IMR-90 (cell line): Measurements from ENCODE around the gene ATP9B. TPM values are rescaled to one million over a fixed set of nuclear protein-coding genes. Genes with fewer than 3 reads are reported as not detected.

Source experiments
- ATAC-seq: fragments of 200-7000 bp; cut with Tn5 transposase; 2 replicates; pipeline ENCODE4 v1.9.1; 2020; ENCODE audit warnings: low read depth, mild to moderate bottlenecking, moderate library complexity
- BruUV-seq: library from RNA; stranded (reverse); fragments of 400-500 nt; replicated peaks from 2 replicates; lab custom pipeline; 2021; lab: Mats Ljungman, UMichigan
- CTCF ChIA-PET: fragments of 300-600 bp; formaldehyde crosslinking; extraction: SDS; loops from one replicate; lab custom pipeline; 2021; ENCODE audit warnings: antibody characterized with exemption; lab: Yijun Ruan, JAX
- POLR2A ChIA-PET: fragments of 300-600 bp; sonication (Branson Sonifier 250); formaldehyde crosslinking; loops from one replicate; lab custom pipeline; 2022; ENCODE audit warnings: antibody characterized with exemption; ENCODE audit not compliant: unreplicated experiment; lab: Charles Lee
- DNase-seq: peaks from one replicate; pipeline ENCODE4 v3.0.0; 2013
- H2AFZ ChIP-seq: replicated peaks from 2 replicates; pipeline ENCODE3; 2013; ENCODE audit warnings: low read length, mild to moderate bottlenecking; ENCODE audit not compliant: poor library complexity
- H2AK5ac ChIP-seq: 2 replicates; pipeline ENCODE4 v1.6.1; 2013; ENCODE audit warnings: low read depth, low read length, inconsistent platforms
- H2AK9ac ChIP-seq: replicated peaks from 2 replicates; pipeline ENCODE3; 2013; ENCODE audit warnings: mild to moderate bottlenecking, low read depth, low read length, moderate library complexity; ENCODE audit not compliant: poor library complexity
- H2BK120ac ChIP-seq: 2 replicates; pipeline ENCODE4 v1.6.1; 2013; ENCODE audit warnings: low read depth, low read length, inconsistent platforms
- H2BK15ac ChIP-seq: 3 replicates; pipeline ENCODE4 v1.6.1; 2013; ENCODE audit warnings: low read depth, low read length, inconsistent platforms
- H2BK20ac ChIP-seq: 2 replicates; pipeline ENCODE4 v1.6.1; 2013; ENCODE audit warnings: low read depth, mild to moderate bottlenecking, inconsistent platforms, low read length, moderate library complexity
- H2BK5ac ChIP-seq: 2 replicates; pipeline ENCODE4 v1.6.1; 2013; ENCODE audit warnings: mild to moderate bottlenecking, low read depth, low read length, inconsistent platforms; ENCODE audit not compliant: poor library complexity, severe bottlenecking
- H3K14ac ChIP-seq: replicated peaks from 2 replicates; pipeline ENCODE4 v1.6.1; 2013; ENCODE audit warnings: low read depth, low read length, inconsistent platforms
- H3K18ac ChIP-seq: 2 replicates; pipeline ENCODE4 v1.6.1; 2013; ENCODE audit warnings: low read depth, low read length, control low read depth
- H3K23ac ChIP-seq: 2 replicates; pipeline ENCODE4 v1.6.1; 2013; ENCODE audit warnings: low read depth, low read length, inconsistent platforms
- H3K27ac ChIP-seq: 2 replicates; pipeline ENCODE4 v1.5.1; 2013; ENCODE audit warnings: mild to moderate bottlenecking, control low read depth, low read length; ENCODE audit not compliant: insufficient read depth
- H3K27me3 ChIP-seq: 2 replicates; pipeline ENCODE4 v1.6.1; 2013; ENCODE audit warnings: low read length; ENCODE audit not compliant: control insufficient read depth, insufficient read depth
- H3K36me3 ChIP-seq: 2 replicates; pipeline ENCODE4 v1.6.1; 2013; ENCODE audit warnings: low read length, mixed read lengths; ENCODE audit not compliant: control insufficient read depth, insufficient read depth
- H3K4ac ChIP-seq: 2 replicates; pipeline ENCODE4 v1.6.1; 2013; ENCODE audit warnings: low read depth, low read length, inconsistent platforms
- H3K4me1 ChIP-seq: 2 replicates; pipeline ENCODE4 v1.6.1; 2013; ENCODE audit warnings: low read length, mixed read lengths; ENCODE audit not compliant: control insufficient read depth, insufficient read depth
- H3K4me2 ChIP-seq: 2 replicates; pipeline ENCODE4 v1.6.1; 2013; ENCODE audit warnings: low read depth, mild to moderate bottlenecking, control low read depth, low read length, moderate library complexity
- H3K4me3 ChIP-seq: 2 replicates; pipeline ENCODE4 v1.5.1; 2013; ENCODE audit warnings: low read depth, mild to moderate bottlenecking, control low read depth, low read length, moderate library complexity; ENCODE audit not compliant: insufficient read depth
- H3K56ac ChIP-seq: 2 replicates; pipeline ENCODE4 v1.6.1; 2013; ENCODE audit warnings: low read length, inconsistent platforms; ENCODE audit not compliant: insufficient read depth; ENCODE audit errors: extremely low read depth
- H3K79me1 ChIP-seq, 2 experiments: 2 replicates each; pipeline ENCODE4 v1.6.1; 2013; ENCODE audit warnings: low read length in 2 of 2, inconsistent platforms in 1 of 2, low read depth in 1 of 2
- H3K9ac ChIP-seq: 2 replicates; pipeline ENCODE4 v1.6.1; 2013; ENCODE audit warnings: low read depth, low read length, control low read depth
- H3K9me1 ChIP-seq: 2 replicates; pipeline ENCODE4 v1.6.1; 2013; ENCODE audit warnings: low read length, inconsistent platforms; ENCODE audit not compliant: insufficient read depth
- H3K9me3 ChIP-seq: 2 replicates; pipeline ENCODE4 v1.6.1; 2013; ENCODE audit warnings: low read length; ENCODE audit not compliant: control insufficient read depth, insufficient read depth
- H4K20me1 ChIP-seq: 2 replicates; pipeline ENCODE4 v1.6.1; 2013; ENCODE audit warnings: low read length, inconsistent platforms; ENCODE audit not compliant: insufficient read depth
- H4K5ac ChIP-seq: 2 replicates; pipeline ENCODE4 v1.6.1; 2013; ENCODE audit warnings: mild to moderate bottlenecking, low read depth, low read length, control low read depth
- H4K8ac ChIP-seq, 2 experiments: 2 replicates each; pipeline ENCODE4 v1.6.1; 2013; ENCODE audit warnings: low read depth in 2 of 2, low read length in 2 of 2, control low read depth in 1 of 2, inconsistent platforms in 1 of 2
- H4K91ac ChIP-seq: 2 replicates; pipeline ENCODE4 v1.6.1; 2013; ENCODE audit warnings: low read depth, low read length, inconsistent platforms; ENCODE audit not compliant: insufficient read depth
- BHLHE40 ChIP-seq: fragments of 150-350 bp; IDR thresholded peaks from 2 replicates; pipeline ENCODE4 v1.6.1; 2016; ENCODE audit warnings: mild to moderate bottlenecking, low read depth, low read length
- CEBPB ChIP-seq: IDR thresholded peaks from 2 replicates; pipeline ENCODE4 v1.6.1; 2012; ENCODE audit warnings: low read depth, low read length, improper control_type of control experiment
- CHD1 ChIP-seq: IDR thresholded peaks from 2 replicates; pipeline ENCODE4 v1.6.1; 2012; ENCODE audit warnings: low read depth, low read length, improper control_type of control experiment
- CTCF ChIP-seq: conservative IDR thresholded peaks from 2 replicates; pipeline ENCODE4 v1.5.1; 2012; ENCODE audit warnings: mild to moderate bottlenecking, low read depth, low read length, improper control_type of control experiment
- ELK1 ChIP-seq: fragments of 150-350 bp; IDR thresholded peaks from 2 replicates; pipeline ENCODE4 v1.6.1; 2016; ENCODE audit warnings: low read depth, mild to moderate bottlenecking, low read length, moderate library complexity, borderline replicate concordance
- FOS ChIP-seq: fragments of 150-350 bp; IDR thresholded peaks from 2 replicates; pipeline ENCODE4 v1.6.1; 2016; ENCODE audit warnings: low read depth, low read length
- MAFK ChIP-seq: IDR thresholded peaks from 2 replicates; pipeline ENCODE4 v1.6.1; 2012; ENCODE audit warnings: low read depth, low read length, improper control_type of control experiment
- MAZ ChIP-seq: IDR thresholded peaks from 2 replicates; pipeline ENCODE4 v1.6.1; 2012; ENCODE audit warnings: low read depth, mild to moderate bottlenecking, low read length, improper control_type of control experiment, moderate library complexity, borderline replicate concordance
- MXI1 ChIP-seq: IDR thresholded peaks from 2 replicates; pipeline ENCODE4 v1.6.1; 2012; ENCODE audit warnings: low read depth, mild to moderate bottlenecking, low read length, moderate library complexity, borderline replicate concordance
- NFE2L2 ChIP-seq: fragments of 150-350 bp; IDR thresholded peaks from 2 replicates; pipeline ENCODE4 v1.6.1; 2016; ENCODE audit warnings: low read depth, mild to moderate bottlenecking, low read length
- POLR2A ChIP-seq: IDR thresholded peaks from 2 replicates; pipeline ENCODE4 v1.6.1; 2012; ENCODE audit warnings: mild to moderate bottlenecking, low read depth, low read length
- RAD21 ChIP-seq: IDR thresholded peaks from 2 replicates; pipeline ENCODE4 v1.6.1; 2012; ENCODE audit warnings: low read length, improper control_type of control experiment
- RCOR1 ChIP-seq: IDR thresholded peaks from 2 replicates; pipeline ENCODE4 v1.6.1; 2012; ENCODE audit warnings: mild to moderate bottlenecking, low read length, improper control_type of control experiment; ENCODE audit not compliant: insufficient replicate concordance
- RFX5 ChIP-seq: IDR thresholded peaks from 2 replicates; pipeline ENCODE4 v1.8.0; 2012; ENCODE audit warnings: low read depth, mild to moderate bottlenecking, low read length, moderate library complexity
- SMC3 ChIP-seq: fragments of 150-350 bp; IDR thresholded peaks from 2 replicates; pipeline ENCODE4 v1.6.1; 2016; ENCODE audit warnings: low read depth, mild to moderate bottlenecking, antibody characterized with exemption, low read length, moderate library complexity
- USF2 ChIP-seq: fragments of 150-350 bp; IDR thresholded peaks from 2 replicates; pipeline ENCODE4 v1.6.1; 2017; ENCODE audit warnings: mild to moderate bottlenecking, antibody characterized with exemption, low read length, low read depth
- WGBS, 2 experiments: methylation state at CpG; one replicate each; pipeline versions ENCODE4 v1.1.5 to v1.1.7; 2013; ENCODE audit warnings: missing lambda C conversion rate in 2 of 2; ENCODE audit not compliant: insufficient read length in 1 of 2; ENCODE audit errors: extremely low coverage in 2 of 2; 5-methylcytosine and 5-hydroxymethylcytosine counted together
- dilution Hi-C: fragments of 300-500 bp; cut with HindIII; formaldehyde crosslinking; loops from one replicate; pipeline ENCODE4 v1.14.3; 2018; ENCODE audit warnings: low sequenced_read_pairs; ENCODE audit not compliant: unreplicated experiment
- in situ Hi-C: fragments of 300-500 bp; cut with MboI; formaldehyde crosslinking; loops from 3 replicates; pipeline ENCODE4 v1.14.3; 2019; ENCODE audit warnings: low sequenced_read_pairs, inconsistent platforms, mixed read lengths
- intact Hi-C: fragments of 100-400 bp; cut with micrococcal nuclease; formaldehyde crosslinking; loops from 2 replicates; pipeline ENCODE4 v1.10.0; 2022
- polyA plus RNA-seq, 3 experiments: library from polyadenylated mRNA; depleted of rRNA; stranded (reverse); fragments of >200 nt; gene quantifications; 2 replicates each; pipeline ENCODE4 v1.2.3, GENCODE V29; 2012; ENCODE audit warnings: low replicate concordance in 1 of 3
- total RNA-seq: library from RNA; depleted of rRNA; stranded (reverse); fragments of >200 nt; gene quantifications from 2 replicates; pipeline ENCODE4 v1.2.3, GENCODE V29; 2012

The ATP9B gene
- total and polyA plus RNA-seq, 2 of the 4 experiments (the other 2 are of a cell fraction): 11.0 to 11.5 TPM

- CTCF ChIA-PET: no interaction called here
- Histone ChIP-seq H4K91ac (no peak overlapping the region), H3K4ac (no peak overlapping the region), H4K5ac (no peak overlapping the region), H3K27ac (no peak overlapping the region), H3K18ac (no peak overlapping the region), H4K20me1 (no peaks in the 10 kb centered on the region), H3K4me1 (no peaks in the 10 kb centered on the region; the same call in 1 of the 2 replicates), H3K9me3 (no peaks in the 10 kb centered on the region), H3K4me2 (no peak overlapping the region), H3K36me3 (no peaks in the 10 kb centered on the region), H3K23ac (no peak overlapping the region), H3K27me3 (no peaks in the 10 kb centered on the region), H3K9me1 (peaks cover 8% of the 10 kb centered on the region; the same call in 1 of the 2 replicates), H3K56ac (no peak overlapping the region), H3K14ac (no peak overlapping the region), H4K8ac (no peak overlapping the region), H3K4me3 (no peak overlapping the region), H2AFZ (no peak overlapping the region), H2BK15ac (no peak overlapping the region), H3K79me1 (peaks cover 19 to 31% of the 10 kb centered on the region in 2 experiments; a peak in 3 of 4 replicates), H2AK9ac (no peak overlapping the region), H2BK5ac (no peak overlapping the region), H2AK5ac (no peak overlapping the region), H3K9ac (no peak overlapping the region), H2BK20ac (no peak overlapping the region), H2BK120ac (no peak overlapping the region)
- dilution Hi-C loops (no loop called here), in situ Hi-C loops (no loop called here), intact Hi-C loops (no loop called here)
- no peak for TF ChIP-seq BHLHE40
- TF ChIP-seq POLR2A: no peak
- TF ChIP-seq NFE2L2: no peak
- TF ChIP-seq CTCF: no peak
- TF ChIP-seq MAZ: no peak
- no peak for TF ChIP-seq RCOR1
- no peak for TF ChIP-seq MAFK
- TF ChIP-seq MXI1: no peak
- TF ChIP-seq FOS: no peak
- no peak for TF ChIP-seq RAD21
- TF ChIP-seq CEBPB: no peak
- no peak for TF ChIP-seq USF2
- TF ChIP-seq SMC3: no peak
- no peak for TF ChIP-seq RFX5
- TF ChIP-seq CHD1: no peak
- no peak for TF ChIP-seq ELK1
- no peak for ATAC-seq
- WGBS, 2 experiments: no CpG with 5 or more reads among the region's 5 CpGs
- no peak for DNase-seq
- BruUV-seq: no TSS peak
- POLR2A ChIA-PET: no interaction called here
These were observed 33.7 kb downstream of the ATP9B start for GRCh38 chr18:79102886-79103285.
